ENCODE measurements around the gene MME. TPM values are rescaled to one million over a fixed set of nuclear protein-coding genes. Genes with fewer than 3 reads are reported as not detected.
A peak's percentile ranks its signal among the peaks of the same experiment; 100 is the strongest.

Gene MME
- polyA plus RNA-seq, 3 donors, result 0.27 to 1.0 (median 0.73) TPM

GRCh38 chr3:155110022-155110421 is 29.9 kb downstream of the MME start:
- Mint-ChIP-seq H3K4me3 (no peak overlapping the region), H3K27me3 (ENCODE audit: low read depth in 3 of 3) (peaks cover 0 to 4% (median 0%) of the 10 kb centered on the region in 3 donors), H3K9me3 (peaks cover 0 to 2% (median 0%) of the 10 kb centered on the region in 7 donors), H3K4me1 (peaks cover 6% of the 10 kb centered on the region), H3K27ac (no peak overlapping the region), H3K36me3 (no peaks in the 10 kb centered on the region)
- Histone ChIP-seq H2AFZ (ENCODE audit: insufficient read depth, low read depth, low read length, poor library complexity, severe bottlenecking) (no peak overlapping the region), H3K27me3 (ENCODE audit: control insufficient read depth in 2 of 2, insufficient read depth in 2 of 2, low read length in 2 of 2) (no peaks in the 10 kb centered on the region), H3K79me2 (ENCODE audit: insufficient read depth, low read length) (no peaks in the 10 kb centered on the region), H3K4me3 (replicated peaks in 1 of 3; ENCODE audit: low read depth in 2 of 3, low read length in 3 of 3) (no peak overlapping the region), H3K4me1 (ENCODE audit: control insufficient read depth in 1 of 2, insufficient read depth in 2 of 2, low read length in 2 of 2) (no peaks in the 10 kb centered on the region), H4K20me1 (ENCODE audit: insufficient read depth, low read length) (no peaks in the 10 kb centered on the region), H3K4me2 (replicated peaks; ENCODE audit: extremely low read depth, low read length, poor library complexity, severe bottlenecking) (no peak overlapping the region), H3K27ac (ENCODE audit: low read depth in 1 of 2, low read length in 2 of 2) (no peak overlapping the region), H3K36me3 (replicated peaks in 1 of 2; ENCODE audit: control insufficient read depth in 1 of 2, insufficient read depth in 2 of 2, low read length in 2 of 2) (no peaks in the 10 kb centered on the region), H3K9ac (ENCODE audit: insufficient read depth, low read length, poor library complexity, severe bottlenecking) (no peak overlapping the region), H3K9me3 (replicated peaks in 1 of 2; ENCODE audit: control insufficient read depth in 1 of 2, insufficient read depth in 1 of 2, low read length in 2 of 2) (no peaks in the 10 kb centered on the region)
- DNase-seq, result no peak
- whole genome bisulfite sequencing (ENCODE audit: insufficient coverage), result 100% methylated on average over 2 of the region's 4 CpGs
- intact Hi-C loops (cut with micrococcal nuclease), result no loop called here
- no peak for TF ChIP-seq CTCF (IDR thresholded peaks at IDR 0.05)

DNA sequence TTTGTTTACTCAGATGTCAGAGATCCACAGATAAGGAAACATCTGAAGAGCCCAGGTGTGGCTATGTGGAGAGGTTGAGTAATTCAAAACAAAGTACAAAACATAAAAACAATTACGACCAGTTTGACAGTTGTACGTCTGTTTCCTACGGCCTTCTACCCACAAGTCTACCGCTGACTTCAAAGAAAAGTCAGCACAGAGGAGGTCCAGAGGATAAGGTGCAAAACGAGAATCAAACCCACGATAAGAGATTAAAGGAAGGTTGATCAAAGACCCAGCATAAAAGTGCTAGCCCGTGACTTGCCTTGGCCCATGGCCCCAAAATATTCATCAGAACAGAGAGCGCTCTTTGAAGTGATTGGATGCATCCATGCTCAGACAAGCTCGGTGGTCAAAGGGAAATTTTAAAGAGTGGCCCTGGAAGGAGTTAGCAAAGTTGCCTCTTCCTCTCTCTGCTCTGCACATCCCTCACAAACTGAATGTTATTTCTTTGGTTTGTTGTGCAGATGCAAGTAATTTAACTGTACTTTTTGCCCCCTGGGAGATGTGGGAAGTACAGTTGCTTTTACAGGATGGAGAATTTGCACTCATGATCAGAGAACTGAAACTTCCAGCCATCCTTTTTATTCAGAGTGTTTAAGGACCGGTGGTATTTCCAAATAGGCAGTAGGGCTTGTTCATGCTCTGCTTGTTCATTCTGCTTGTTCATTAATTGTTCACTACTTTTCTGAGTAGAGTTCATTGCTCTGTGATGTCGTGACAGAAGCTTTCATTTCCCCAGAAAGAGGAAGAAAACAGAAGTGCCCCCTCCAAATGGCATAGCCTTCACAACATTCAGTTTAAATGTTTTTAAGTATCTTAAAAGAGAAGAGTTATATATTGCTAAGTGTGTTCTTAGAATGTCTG is 31.1 kb downstream of the MME start:
- no peak for DNase-seq
- Histone ChIP-seq H3K27me3 (ENCODE audit: control insufficient read depth in 2 of 2, insufficient read depth in 2 of 2, low read length in 2 of 2) (no peaks in the 10 kb centered on the region), H3K9me3 (replicated peaks in 1 of 2; ENCODE audit: control insufficient read depth in 1 of 2, insufficient read depth in 1 of 2, low read length in 2 of 2) (no peaks in the 10 kb centered on the region), H3K9ac (ENCODE audit: insufficient read depth, low read length, poor library complexity, severe bottlenecking) (no peak overlapping the region), H3K79me2 (ENCODE audit: insufficient read depth, low read length) (no peaks in the 10 kb centered on the region), H2AFZ (ENCODE audit: insufficient read depth, low read depth, low read length, poor library complexity, severe bottlenecking) (peak overlapping the region; percentile 38), H4K20me1 (ENCODE audit: insufficient read depth, low read length) (no peaks in the 10 kb centered on the region), H3K4me2 (replicated peaks; ENCODE audit: extremely low read depth, low read length, poor library complexity, severe bottlenecking) (no peak overlapping the region), H3K36me3 (replicated peaks in 1 of 2; ENCODE audit: control insufficient read depth in 1 of 2, insufficient read depth in 2 of 2, low read length in 2 of 2) (no peaks in the 10 kb centered on the region), H3K27ac (ENCODE audit: low read depth in 1 of 2, low read length in 2 of 2) (no peak overlapping the region), H3K4me3 (replicated peaks in 1 of 3; ENCODE audit: low read depth in 2 of 3, low read length in 3 of 3) (no peak overlapping the region), H3K4me1 (ENCODE audit: control insufficient read depth in 1 of 2, insufficient read depth in 2 of 2, low read length in 2 of 2) (no peaks in the 10 kb centered on the region)
- 60% methylated on average over 4 of the region's 11 CpGs for WGBS (ENCODE audit: insufficient coverage)
- peaks cover 0 to 4% (median 0%) of the 10 kb centered on the region in 3 donors for H3K27me3 Mint-ChIP-seq (ENCODE audit: low read depth in 3 of 3)
- H3K27ac Mint-ChIP-seq, result no peak overlapping the region
- peaks cover 0 to 2% (median 0%) of the 10 kb centered on the region in 7 donors for H3K9me3 Mint-ChIP-seq
- H3K4me1 Mint-ChIP-seq, result peaks cover 6% of the 10 kb centered on the region
- H3K4me3 Mint-ChIP-seq, result no peak overlapping the region
- no peaks in the 10 kb centered on the region for H3K36me3 Mint-ChIP-seq
- intact Hi-C loops (cut with micrococcal nuclease), result no loop called here
- TF ChIP-seq CTCF (IDR thresholded peaks at IDR 0.05), result no peak

Measured in CD14-positive monocyte (primary cell).